DOHH2 (cell line): ENCODE results near the gene PDE9A.

Experiments used
- H3F3A ChIP-seq: fragments of 200-600 bp; sonication (generic), shearing (Covaris generic); 2 replicates; pipeline ENCODE4 v1.6.0; 2016; ENCODE audit warnings: antibody characterized with exemption, mild to moderate bottlenecking; ENCODE audit not compliant: control insufficient read depth, insufficient read depth
- H3K27ac ChIP-seq: fragments of 200-600 bp; sonication (generic); 2 replicates; pipeline ENCODE4 v1.5.1; 2014; ENCODE audit warnings: low read depth, mild to moderate bottlenecking, low read length, moderate library complexity
- H3K27me3 ChIP-seq: fragments of 200-600 bp; sonication (generic); 2 replicates; pipeline ENCODE4 v1.6.1; 2014; ENCODE audit warnings: mild to moderate bottlenecking, low read length, mixed read lengths; ENCODE audit not compliant: control insufficient read depth
- H3K36me3 ChIP-seq: fragments of 200-600 bp; sonication (generic); 2 replicates; pipeline ENCODE4 v1.6.1; 2014; ENCODE audit warnings: mild to moderate bottlenecking, low read length, moderate library complexity, mixed read lengths; ENCODE audit not compliant: control insufficient read depth
- H3K4me1 ChIP-seq: fragments of 200-600 bp; sonication (generic); 2 replicates; pipeline ENCODE4 v1.6.1; 2014; ENCODE audit warnings: mild to moderate bottlenecking, low read length, mixed read lengths; ENCODE audit not compliant: control insufficient read depth
- H3K4me2 ChIP-seq: fragments of 200-600 bp; sonication (generic); 2 replicates; pipeline ENCODE4 v1.6.0; 2014; ENCODE audit warnings: mild to moderate bottlenecking, low read length, moderate library complexity
- H3K4me3 ChIP-seq: fragments of 200-600 bp; sonication (generic); 2 replicates; pipeline ENCODE4 v1.5.1; 2014; ENCODE audit warnings: mild to moderate bottlenecking, low read length, mixed read lengths
- H3K79me2 ChIP-seq: fragments of 200-600 bp; sonication (generic); 2 replicates; pipeline ENCODE4 v1.6.1; 2014; ENCODE audit warnings: mild to moderate bottlenecking, low read length, mixed read lengths; ENCODE audit not compliant: control insufficient read depth
- H3K9me2 ChIP-seq: fragments of 200-600 bp; sonication (generic); replicated peaks from 2 replicates; pipeline ENCODE4 v1.6.1; 2014; ENCODE audit warnings: mild to moderate bottlenecking, low read length, mixed read lengths; ENCODE audit not compliant: control insufficient read depth
- H3K9me3 ChIP-seq: fragments of 200-600 bp; sonication (generic); 2 replicates; pipeline ENCODE4 v1.6.1; 2014; ENCODE audit warnings: antibody characterized with exemption, low read length, mixed read lengths; ENCODE audit not compliant: control insufficient read depth, insufficient read depth
- H4K20me1 ChIP-seq: fragments of 200-600 bp; sonication (generic); 2 replicates; pipeline ENCODE4 v1.6.0; 2014; ENCODE audit warnings: low read depth, mild to moderate bottlenecking, antibody characterized with exemption, low read length, moderate library complexity; ENCODE audit not compliant: control insufficient read depth, insufficient read depth
- CTCF ChIP-seq: fragments of 200-600 bp; sonication (generic); IDR thresholded peaks from one replicate; pipeline ENCODE4 v1.5.1; 2014; ENCODE audit warnings: antibody characterized with exemption, mild to moderate bottlenecking, low read depth, low read length; ENCODE audit not compliant: poor library complexity, severe bottlenecking
- EZH2phosphoT487 ChIP-seq: fragments of 200-600 bp; sonication (generic); IDR thresholded peaks from 2 replicates; pipeline ENCODE4 v1.6.1; 2017; ENCODE audit warnings: borderline replicate concordance, mild to moderate bottlenecking, antibody characterized with exemption, low read length, moderate library complexity, mixed read lengths

PDE9A gene

GRCh38 chr21:42651515-42652401 is 1.7 kb upstream of the PDE9A start:
- H3K4me1 ChIP-seq, result peaks cover 40% of the 10 kb centered on the region
- no peaks in the 10 kb centered on the region for H3K9me2 ChIP-seq
- H3K36me3 ChIP-seq, result peaks cover 10% of the 10 kb centered on the region
- peaks cover 7% of the 10 kb centered on the region; the same call in 1 of the 2 replicates for H3F3A ChIP-seq
- H3K9me3 ChIP-seq, result no peaks in the 10 kb centered on the region
- no peak overlapping the region for H3K4me3 ChIP-seq
- peaks cover 20% of the 10 kb centered on the region; the same call in 1 of the 2 replicates for H4K20me1 ChIP-seq
- H3K27ac ChIP-seq, result no peak overlapping the region
- TF ChIP-seq CTCF (no peak), EZH2phosphoT487 (no peak)
- H3K27me3 ChIP-seq, result peaks cover 11% of the 10 kb centered on the region
- no peak overlapping the region for H3K4me2 ChIP-seq
- peaks cover 22% of the 10 kb centered on the region for H3K79me2 ChIP-seq

- Histone ChIP-seq H3K9me2 (no peaks in the 10 kb centered on the region), H3K36me3 (peaks cover 10% of the 10 kb centered on the region), H3K27me3 (peaks cover 11% of the 10 kb centered on the region), H4K20me1 (peaks cover 24% of the 10 kb centered on the region; the same call in 1 of the 2 replicates), H3K4me2 (peak overlapping the region; percentile 57), H3K9me3 (no peaks in the 10 kb centered on the region), H3K4me1 (peaks cover 49% of the 10 kb centered on the region), H3F3A (peaks cover 7% of the 10 kb centered on the region; the same call in 1 of the 2 replicates), H3K4me3 (peak overlapping the region; percentile 57), H3K79me2 (peaks cover 31% of the 10 kb centered on the region), H3K27ac (no peak overlapping the region)
- TF ChIP-seq EZH2phosphoT487 (no peak), CTCF (no peak)
Observed at GRCh38 chr21:42652527-42653230, 742 bp upstream of the PDE9A start.

- Histone ChIP-seq H3K79me2 (peaks cover 48% of the 10 kb centered on the region), H3K4me3 (peak overlapping the region; percentile 74)
Observed at GRCh38 chr21:42654179-42654912, 925 bp downstream of the PDE9A start.

More at GRCh38 chr21:42654179-42654912, 925 bp downstream of the PDE9A start:
- Histone ChIP-seq H3K9me2 (no peaks in the 10 kb centered on the region), H3F3A (peaks cover 13% of the 10 kb centered on the region), H3K36me3 (peaks cover 13% of the 10 kb centered on the region), H3K27me3 (peaks cover 11% of the 10 kb centered on the region), H3K9me3 (no peaks in the 10 kb centered on the region), H3K4me2 (peak overlapping the region; percentile 98), H4K20me1 (peaks cover 24% of the 10 kb centered on the region; the same call in 1 of the 2 replicates), H3K27ac (peak overlapping the region; percentile 71), H3K4me1 (peaks cover 66% of the 10 kb centered on the region)
- TF ChIP-seq CTCF (peak; percentile 34), EZH2phosphoT487 (no peak)
